SK-N-MC (cell line): ENCODE data around the gene PARVA.

Experiments used
- EZH2 ChIP-seq: fragments of 200-600 bp; sonication (generic); IDR thresholded peaks from one replicate; pipeline ENCODE4 v1.6.1; 2017; ENCODE audit warnings: antibody characterized with exemption
- FOXP2 ChIP-seq: optimal IDR thresholded peaks from 2 replicates; pipeline ENCODE3; 2011; ENCODE audit warnings: mild to moderate bottlenecking, moderate library complexity; ENCODE audit not compliant: insufficient read depth; ENCODE audit errors: extremely low read length, control extremely low read depth
- POLR2AphosphoS5 ChIP-seq: IDR thresholded peaks from 2 replicates; pipeline ENCODE4 v1.6.1; 2012; ENCODE audit warnings: mild to moderate bottlenecking, low read depth, low read length, borderline replicate concordance

DNA sequence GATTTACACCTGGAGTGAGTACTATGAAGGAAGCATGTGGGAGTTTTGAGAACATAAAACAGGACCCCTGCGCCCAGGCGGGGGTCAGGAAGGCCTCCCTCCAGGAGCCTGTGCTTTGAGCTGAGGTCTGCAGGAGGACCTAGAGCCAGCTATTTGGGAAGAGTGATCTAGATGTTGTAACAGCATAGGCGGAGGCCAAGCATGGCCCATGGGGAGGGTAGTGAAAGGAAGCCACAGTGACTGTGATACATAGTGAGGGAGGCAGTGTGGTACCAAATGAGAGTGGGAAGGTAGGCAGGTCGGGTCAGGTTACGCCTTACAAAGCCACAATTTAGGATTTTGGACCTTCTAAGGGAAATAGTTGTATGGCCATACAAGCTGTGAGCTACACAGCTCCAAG lies 147.5 kb downstream of the PARVA start:
- TF ChIP-seq POLR2AphosphoS5 = no peak
- no peak for TF ChIP-seq EZH2
- TF ChIP-seq FOXP2 = no peak
